HG02798 (cell line): ENCODE results near the gene URM1.
"Not testable (repeated sequence)": the region's sequence is repeated elsewhere in the genome, so short reads cannot be mapped to it uniquely, and the experiment has no call there.

ENCODE experiments used
- ATAC-seq: cut with Tn5 transposase; IDR thresholded peaks from one replicate; pipeline ENCODE4 v1.9.1; 2021; ENCODE audit warnings: mild to moderate bottlenecking; ENCODE audit not compliant: unreplicated experiment, poor library complexity

The URM1 gene

DNA sequence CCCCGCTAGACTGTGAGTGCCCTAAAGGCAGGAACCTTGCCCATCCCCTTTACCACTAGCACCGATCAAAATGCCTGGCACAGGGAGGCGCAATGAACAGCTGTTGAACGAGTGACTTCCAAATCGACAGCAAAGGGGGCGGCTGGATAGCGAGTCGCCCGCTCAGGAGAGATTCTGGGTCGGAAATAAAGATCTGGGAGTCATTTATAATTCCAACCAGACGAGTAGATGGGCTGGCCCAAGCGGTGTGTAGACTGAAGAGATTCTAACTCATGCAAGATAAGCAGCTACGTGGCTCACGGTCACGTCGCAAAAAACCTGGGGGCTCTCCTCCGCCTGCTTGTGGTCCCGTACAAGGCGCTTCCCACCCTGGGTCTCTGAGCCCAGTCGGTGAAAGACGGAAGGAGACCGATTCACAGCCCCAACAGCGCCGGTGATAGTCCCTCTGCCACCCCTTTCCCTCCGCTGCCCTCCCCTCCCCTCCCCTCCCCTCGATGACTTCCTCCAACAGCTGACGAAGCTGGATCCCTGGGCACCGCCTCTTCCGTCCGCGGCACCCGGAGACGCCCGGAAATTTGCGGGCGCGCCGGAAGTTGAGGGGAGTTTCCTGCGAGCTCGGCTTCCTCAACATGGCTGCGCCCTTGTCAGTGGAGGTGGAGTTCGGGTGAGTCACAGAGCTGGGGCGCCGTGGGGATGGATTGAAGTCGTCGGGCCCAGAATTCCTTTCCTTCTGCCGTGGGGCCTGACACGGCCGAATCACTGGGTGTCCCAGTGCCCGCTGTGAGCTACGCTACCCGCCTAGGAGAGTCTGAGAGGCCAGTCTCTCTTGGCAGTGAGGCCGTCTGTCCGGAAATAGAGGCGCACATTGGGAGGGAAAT, at the start of gene URM1:
URM1 (plus strand) TSS at position 623 of the 878 bp plus-strand sequence; CDS start at position 630, 7 bp downstream.
- peak; percentile 95 for ATAC-seq

- ATAC-seq: peak; percentile 6
Measured at GRCh38 chr9:128321879-128322403, 49.2 kb upstream of the URM1 start.

- peak; percentile 83 for ATAC-seq
Measured at GRCh38 chr9:128322404-128323211, 48.6 kb upstream of the URM1 start, which contains the start of the genes COQ4 and TRUB2. Gene COQ4 (plus strand): TSS chr9:128322839. CDS start chr9:128322859, 20 bp downstream. Gene TRUB2 (minus strand): TSS chr9:128322447. CDS start chr9:128322408, 39 bp downstream.

- ATAC-seq: no peak
Measured at GRCh38 chr9:128323212-128323730, 47.9 kb upstream of the URM1 start.

DNA sequence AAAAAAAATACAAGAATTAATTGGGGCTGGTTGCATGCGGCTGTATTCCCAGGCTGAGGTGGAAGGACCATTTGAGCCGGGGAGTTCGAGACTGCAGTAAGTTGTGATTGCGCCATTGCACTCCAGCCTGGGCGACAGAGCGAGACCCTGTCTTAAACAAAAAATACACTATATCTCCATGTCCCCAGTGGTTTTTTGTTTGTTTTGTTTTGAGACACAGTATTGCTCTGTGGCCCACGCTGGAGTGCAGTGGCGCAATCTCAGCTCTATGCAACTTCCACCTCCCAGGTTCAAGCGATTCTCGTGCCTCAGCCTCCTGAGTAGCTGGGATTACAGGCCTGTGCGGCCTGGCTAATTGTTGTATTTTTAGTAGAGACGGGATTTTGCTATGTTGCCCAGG, 47.4 kb upstream of the URM1 start:
- ATAC-seq: no peak

DNA sequence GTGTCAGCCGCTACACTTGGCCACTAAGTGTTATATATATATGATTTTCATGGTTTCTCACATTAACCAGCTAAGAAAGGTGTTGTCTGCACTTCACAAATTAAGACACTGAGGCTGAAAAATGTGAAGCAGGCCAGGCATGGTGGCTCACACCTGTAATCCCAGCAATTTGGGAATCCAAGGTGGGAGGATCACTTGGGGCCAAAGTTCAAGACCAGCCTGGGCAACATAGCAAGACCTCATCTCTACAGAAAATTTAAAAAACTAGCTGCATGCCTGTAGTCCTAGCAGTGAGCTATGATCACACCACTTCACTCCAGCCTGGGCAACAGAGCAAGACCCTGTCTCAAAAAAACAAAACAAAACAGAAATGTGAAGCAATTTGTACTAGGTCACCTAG, 46.8 kb upstream of the URM1 start:
- ATAC-seq: no peak

GRCh38 chr9:128325629-128326028, 45.5 kb upstream of the URM1 start:
- no peak for ATAC-seq

- ATAC-seq: no peak
Measured at GRCh38 chr9:128333451-128333869, 37.7 kb upstream of the URM1 start.

DNA sequence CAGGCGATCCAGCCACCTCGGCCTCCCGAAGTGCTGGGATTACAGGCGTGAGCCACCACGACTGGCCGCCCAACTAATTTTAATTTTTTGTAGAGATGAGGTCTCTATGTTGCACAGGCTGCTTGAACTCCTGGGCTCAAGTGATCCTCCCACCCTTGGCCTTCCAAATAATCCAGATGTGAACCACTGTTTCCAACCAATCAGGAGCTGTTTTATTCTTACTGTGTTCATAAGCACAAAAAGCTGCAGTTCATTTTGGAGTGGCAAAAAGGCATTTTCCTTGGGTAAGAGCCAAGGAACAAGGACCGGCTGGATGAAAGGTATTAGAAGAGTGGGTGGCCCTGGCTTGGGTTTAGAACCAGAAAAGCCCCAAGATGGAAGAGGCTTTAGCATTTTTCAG, 36.0 kb upstream of the URM1 start:
- no peak for ATAC-seq

- no peak for ATAC-seq
Measured at GRCh38 chr9:128335914-128336313, 35.3 kb upstream of the URM1 start.

GRCh38 chr9:128337936-128338335, 33.2 kb upstream of the URM1 start:
- ATAC-seq: no peak

GRCh38 chr9:128338852-128339614, 32.1 kb upstream of the URM1 start:
- ATAC-seq: not testable (repeated sequence)

DNA sequence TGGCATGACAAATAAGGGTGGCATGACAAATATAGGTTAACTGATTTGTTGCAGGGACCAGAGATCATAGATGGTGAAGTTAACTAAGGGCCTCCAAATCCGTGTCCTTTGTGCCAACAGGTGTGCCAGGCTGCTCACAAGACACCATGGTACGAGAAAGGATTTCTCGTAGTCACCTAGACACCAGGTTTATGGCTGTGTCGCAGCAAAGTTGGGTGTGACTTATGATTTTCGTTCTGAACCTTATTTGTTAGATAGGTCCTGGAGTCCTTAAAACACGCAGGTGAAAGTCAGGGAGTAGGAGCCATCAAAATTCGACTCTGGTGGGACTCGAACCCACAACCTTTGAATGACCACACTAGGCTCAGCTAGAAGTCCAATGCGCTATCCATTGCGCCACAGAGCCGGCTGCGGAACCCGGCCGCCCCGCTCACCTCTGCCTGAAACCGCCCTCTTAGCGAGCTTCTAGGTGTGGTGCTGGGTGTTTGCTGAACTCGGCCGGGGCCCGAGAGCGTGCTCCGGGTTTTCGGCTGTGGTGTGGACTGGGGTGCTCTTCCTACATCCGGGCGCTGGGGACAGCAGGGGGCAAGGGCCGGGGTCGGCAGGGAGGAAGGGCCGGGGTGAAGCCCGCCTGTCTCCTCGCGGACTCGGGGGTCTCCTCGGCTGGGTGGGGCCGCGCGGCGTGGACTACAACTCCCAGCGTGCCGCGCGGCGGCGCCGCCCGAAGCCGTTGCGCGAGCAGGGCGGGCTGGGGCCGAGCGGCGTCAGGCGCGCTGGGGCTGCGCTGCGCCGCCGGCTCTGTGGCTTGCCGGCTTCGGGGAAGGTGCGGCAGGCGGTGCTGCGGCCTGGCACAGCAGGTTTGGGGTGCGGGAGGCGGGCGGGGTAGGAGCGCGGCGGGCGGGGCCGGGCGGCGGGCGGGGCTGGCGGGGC, 31.1 kb upstream of the URM1 start, which contains the start of gene SLC27A4:
SLC27A4 (plus strand) TSS at position 767 of the 930 bp plus-strand sequence. CDS start 2,606 bp downstream, outside the sequence.
- peak; percentile 85 for ATAC-seq

GRCh38 chr9:128340691-128341434, 30.3 kb upstream of the URM1 start:
- no peak for ATAC-seq

DNA sequence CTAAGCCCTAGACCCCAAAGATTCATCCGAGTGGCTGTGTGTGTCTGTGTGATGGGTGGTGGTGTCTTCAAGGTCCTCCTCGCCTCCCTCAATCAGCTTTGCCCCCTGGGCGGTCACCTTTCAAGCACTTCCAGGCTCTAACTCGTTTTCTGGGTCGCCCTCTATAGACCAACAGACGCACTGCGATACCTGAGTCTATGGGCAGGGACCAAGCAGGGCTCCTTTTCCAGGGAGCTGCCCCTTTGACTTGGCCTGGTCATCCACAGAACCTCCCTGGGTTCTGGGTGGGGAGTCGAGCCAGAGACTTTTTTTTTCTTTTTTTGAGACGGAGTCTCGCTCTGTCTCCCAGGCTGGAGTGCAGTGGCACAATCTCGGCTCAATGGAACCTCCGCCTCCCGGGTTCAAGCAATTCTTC, 29.7 kb upstream of the URM1 start:
- ATAC-seq: no peak

- no peak for ATAC-seq
Measured at GRCh38 chr9:128342971-128343680, 28.0 kb upstream of the URM1 start.

- ATAC-seq: no peak
Measured at GRCh38 chr9:128343855-128344254, 27.3 kb upstream of the URM1 start.
